ENCODE results near the gene LRRC28. TPM values are rescaled to one million over a fixed set of nuclear protein-coding genes. Genes with fewer than 3 reads are reported as not detected.
A peak's percentile ranks its signal among the peaks of the same experiment; 100 is the strongest.

The LRRC28 gene
- total RNA-seq, 1 experiment from 2014 or later: 39.3 TPM

GRCh38 chr15:99435113-99435695 is 183.9 kb downstream of the LRRC28 start:
- intact Hi-C loops (cut with micrococcal nuclease; ENCODE audit: unreplicated experiment): no loop called here
- TF ChIP-seq TCF7L2 (IDR thresholded peaks at IDR 0.05; ENCODE audit: low read depth, low read length) (no peak), SIN3A (IDR thresholded peaks at IDR 0.05; ENCODE audit: borderline replicate concordance, insufficient read depth, low read depth, low read length) (no peak), CTCF (IDR thresholded peaks at IDR 0.05) (no peak), POLR2AphosphoS5 (IDR thresholded peaks at IDR 0.05; ENCODE audit: low read depth, low read length) (no peak), REST (IDR thresholded peaks at IDR 0.05; ENCODE audit: insufficient read depth in 1 of 2, low read depth in 2 of 2, low read length in 1 of 2) (no peak)
- no peak overlapping the region for H3K27ac ChIP-seq (ENCODE audit: low read length)
- in situ Hi-C loops (cut with HindIII; ENCODE audit: low pct_unique_long_range_greater_than_20kb, low sequenced_read_pairs): no loop called here
- ChIA-PET CTCF (no interaction called here), POLR2A (no interaction called here)
- peak; percentile 27; the same call in 1 of the 2 replicates for ATAC-seq
- no peaks in the 10 kb centered on the region for H3K27me3 ChIP-seq (ENCODE audit: control insufficient read depth, insufficient read depth, low read length)
- H3K4me1 ChIP-seq (ENCODE audit: control insufficient read depth, insufficient read depth, low read length): peaks cover 8% of the 10 kb centered on the region; the same call in 1 of the 2 replicates
- no peaks in the 10 kb centered on the region for H3K36me3 ChIP-seq (ENCODE audit: control insufficient read depth, insufficient read depth, low read length)
- H3K4me3 ChIP-seq (ENCODE audit: low read depth in 2 of 2, low read length in 2 of 2): 0 out of 4 replicates have a peak overlapping the region, but pooled peaks of 1 of the 2 experiments have one; percentile 14
- no peak for DNase-seq (ENCODE audit: low read depth, low spot score)
- no TSS peak for BruUV-seq (replicated peaks)
- no peaks in the 10 kb centered on the region for H3K9me3 ChIP-seq (ENCODE audit: control insufficient read depth, insufficient read depth, low read depth, low read length)

GRCh38 chr15:99435877-99436541 is 184.7 kb downstream of the LRRC28 start:
- POLR2A ChIA-PET: interaction anchor here (0.5 kb wide), 1 partner anchor 12 kb away, joined by 9 read pairs; no protein-coding TSS in a partner anchor
- Histone ChIP-seq H3K36me3 (ENCODE audit: control insufficient read depth, insufficient read depth, low read length) (no peaks in the 10 kb centered on the region), H3K27ac (ENCODE audit: low read length) (no peak overlapping the region), H3K4me3 (ENCODE audit: low read depth in 2 of 2, low read length in 2 of 2) (no peak overlapping the region), H3K9me3 (ENCODE audit: control insufficient read depth, insufficient read depth, low read depth, low read length) (no peaks in the 10 kb centered on the region), H3K4me1 (ENCODE audit: control insufficient read depth, insufficient read depth, low read length) (peaks cover 8% of the 10 kb centered on the region; the same call in 1 of the 2 replicates), H3K27me3 (ENCODE audit: control insufficient read depth, insufficient read depth, low read length) (no peaks in the 10 kb centered on the region)
- DNase-seq (ENCODE audit: low read depth, low spot score): no peak
- intact Hi-C loops (cut with micrococcal nuclease; ENCODE audit: unreplicated experiment): no loop called here
- in situ Hi-C loops (cut with HindIII; ENCODE audit: low pct_unique_long_range_greater_than_20kb, low sequenced_read_pairs): no loop called here
- CTCF ChIA-PET: no interaction called here
- no TSS peak for BruUV-seq (replicated peaks)
- no peak for ATAC-seq
- TF ChIP-seq REST (IDR thresholded peaks at IDR 0.05; ENCODE audit: insufficient read depth in 1 of 2, low read depth in 2 of 2, low read length in 1 of 2) (no peak), CTCF (IDR thresholded peaks at IDR 0.05) (no peak), TCF7L2 (IDR thresholded peaks at IDR 0.05; ENCODE audit: low read depth, low read length) (no peak), POLR2AphosphoS5 (IDR thresholded peaks at IDR 0.05; ENCODE audit: low read depth, low read length) (no peak), SIN3A (IDR thresholded peaks at IDR 0.05; ENCODE audit: borderline replicate concordance, insufficient read depth, low read depth, low read length) (no peak)
